Measurements from ENCODE around the gene RAVER1. TPM values are rescaled to one million over a fixed set of nuclear protein-coding genes. Genes with fewer than 3 reads are reported as not detected.

The RAVER1 gene
- total and polyA plus RNA-seq, 2 of the 13 experiments (the other 11 are each of a cell fraction or from before 2014, with no cell fraction given) = 3.6 to 7.9 TPM

DNA sequence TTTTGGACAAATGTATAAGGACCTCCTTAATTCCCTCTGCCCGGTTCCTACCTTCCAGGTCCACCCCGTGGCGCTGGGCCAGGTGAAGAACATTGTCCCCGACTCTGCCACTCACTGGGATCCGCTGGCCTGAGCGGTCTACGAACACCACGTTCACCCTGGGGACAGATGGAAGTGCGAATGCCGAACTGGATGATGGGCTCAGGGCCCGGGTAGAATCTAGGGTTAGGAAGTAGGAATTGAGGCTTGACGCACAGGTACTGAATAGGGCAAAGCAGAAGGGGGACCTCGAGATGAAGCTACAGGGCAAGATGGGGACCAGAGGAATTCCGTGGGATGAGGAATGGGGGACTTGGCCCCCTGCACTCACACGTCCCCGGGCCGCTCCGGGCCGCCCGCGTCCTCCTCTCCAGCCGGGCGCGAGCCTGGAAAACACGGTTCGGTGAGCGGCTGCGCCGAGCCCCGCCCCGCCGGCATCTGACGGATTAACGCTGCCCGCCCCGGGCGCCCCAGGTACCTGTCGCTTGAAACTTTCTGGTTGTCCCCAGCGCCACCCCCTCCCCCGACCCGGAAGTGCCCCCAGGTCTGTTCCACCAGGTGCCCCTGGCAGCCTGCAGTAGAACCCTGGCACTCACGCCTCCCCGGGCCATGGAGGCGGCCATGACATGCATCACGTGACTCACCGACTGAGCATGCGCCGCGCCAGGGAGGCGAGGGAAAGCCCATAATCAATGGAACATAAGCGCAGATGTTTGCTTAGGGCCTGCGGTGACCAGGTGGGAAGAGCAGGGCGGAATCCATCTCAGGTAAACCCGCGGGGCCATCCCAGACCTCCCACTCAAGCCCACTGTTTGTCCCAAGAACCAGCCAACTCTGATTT, 17.8 kb downstream of the RAVER1 start, which contains the start of gene FDX2 (continued):
- TF ChIP-seq, protein P1, sequence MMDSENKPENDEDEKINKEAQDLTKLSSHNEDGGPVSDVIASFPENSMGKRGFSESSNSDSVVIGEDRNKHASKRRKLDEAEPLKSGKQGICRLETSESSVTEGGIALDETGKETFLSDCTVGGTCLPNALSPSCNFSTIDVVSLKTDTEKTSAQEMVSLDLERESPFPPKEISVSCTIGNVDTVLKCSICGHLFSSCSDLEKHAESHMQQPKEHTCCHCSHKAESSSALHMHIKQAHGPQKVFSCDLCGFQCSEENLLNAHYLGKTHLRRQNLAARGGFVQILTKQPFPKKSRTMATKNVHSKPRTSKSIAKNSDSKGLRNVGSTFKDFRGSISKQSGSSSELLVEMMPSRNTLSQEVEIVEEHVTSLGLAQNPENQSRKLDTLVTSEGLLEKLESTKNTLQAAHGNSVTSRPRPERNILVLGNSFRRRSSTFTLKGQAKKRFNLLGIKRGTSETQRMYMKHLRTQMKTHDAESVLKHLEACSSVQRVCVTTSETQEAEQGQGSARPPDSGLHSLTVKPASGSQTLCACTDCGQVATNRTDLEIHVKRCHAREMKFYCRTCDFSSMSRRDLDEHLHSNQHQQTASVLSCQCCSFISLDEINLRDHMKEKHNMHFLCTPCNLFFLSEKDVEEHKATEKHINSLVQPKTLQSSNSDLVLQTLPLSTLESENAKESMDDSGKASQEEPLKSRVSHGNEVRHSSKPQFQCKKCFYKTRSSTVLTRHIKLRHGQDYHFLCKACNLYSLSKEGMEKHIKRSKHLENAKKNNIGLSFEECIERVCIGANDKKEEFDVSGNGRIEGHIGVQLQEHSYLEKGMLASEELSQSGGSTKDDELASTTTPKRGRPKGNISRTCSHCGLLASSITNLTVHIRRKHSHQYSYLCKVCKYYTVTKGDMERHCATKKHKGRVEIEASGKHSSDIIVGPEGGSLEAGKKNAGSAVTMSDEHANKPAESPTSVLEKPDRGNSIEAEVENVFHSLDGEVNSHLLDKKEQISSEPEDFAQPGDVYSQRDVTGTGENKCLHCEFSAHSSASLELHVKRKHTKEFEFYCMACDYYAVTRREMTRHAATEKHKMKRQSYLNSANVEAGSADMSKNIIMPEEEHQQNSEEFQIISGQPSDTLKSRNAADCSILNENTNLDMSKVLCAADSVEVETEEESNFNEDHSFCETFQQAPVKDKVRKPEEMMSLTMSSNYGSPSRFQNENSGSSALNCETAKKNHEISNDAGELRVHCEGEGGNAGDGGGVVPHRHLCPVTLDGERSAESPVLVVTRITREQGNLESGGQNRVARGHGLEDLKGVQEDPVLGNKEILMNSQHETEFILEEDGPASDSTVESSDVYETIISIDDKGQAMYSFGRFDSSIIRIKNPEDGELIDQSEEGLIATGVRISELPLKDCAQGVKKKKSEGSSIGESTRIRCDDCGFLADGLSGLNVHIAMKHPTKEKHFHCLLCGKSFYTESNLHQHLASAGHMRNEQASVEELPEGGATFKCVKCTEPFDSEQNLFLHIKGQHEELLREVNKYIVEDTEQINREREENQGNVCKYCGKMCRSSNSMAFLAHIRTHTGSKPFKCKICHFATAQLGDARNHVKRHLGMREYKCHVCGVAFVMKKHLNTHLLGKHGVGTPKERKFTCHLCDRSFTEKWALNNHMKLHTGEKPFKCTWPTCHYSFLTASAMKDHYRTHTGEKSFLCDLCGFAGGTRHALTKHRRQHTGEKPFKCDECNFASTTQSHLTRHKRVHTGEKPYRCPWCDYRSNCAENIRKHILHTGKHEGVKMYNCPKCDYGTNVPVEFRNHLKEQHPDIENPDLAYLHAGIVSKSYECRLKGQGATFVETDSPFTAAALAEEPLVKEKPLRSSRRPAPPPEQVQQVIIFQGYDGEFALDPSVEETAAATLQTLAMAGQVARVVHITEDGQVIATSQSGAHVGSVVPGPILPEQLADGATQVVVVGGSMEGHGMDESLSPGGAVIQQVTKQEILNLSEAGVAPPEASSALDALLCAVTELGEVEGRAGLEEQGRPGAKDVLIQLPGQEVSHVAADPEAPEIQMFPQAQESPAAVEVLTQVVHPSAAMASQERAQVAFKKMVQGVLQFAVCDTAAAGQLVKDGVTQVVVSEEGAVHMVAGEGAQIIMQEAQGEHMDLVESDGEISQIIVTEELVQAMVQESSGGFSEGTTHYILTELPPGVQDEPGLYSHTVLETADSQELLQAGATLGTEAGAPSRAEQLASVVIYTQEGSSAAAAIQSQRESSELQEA (CRISPR knock-in tag; IDR thresholded peaks at IDR 0.05; ENCODE audit: not compliant biosample characterization) = peak; percentile 78
- TF ChIP-seq TGIF2 (CRISPR knock-in tag; IDR thresholded peaks at IDR 0.05) (peak; percentile 82), KLF11 (CRISPR knock-in tag; IDR thresholded peaks at IDR 0.05) (0 out of 2 replicates have a peak, but pooled peaks have one; percentile 24), SP1 (IDR thresholded peaks at IDR 0.05) (no peak), SP1 (CRISPR knock-in tag; IDR thresholded peaks at IDR 0.05) (peak; percentile 50), BRD4 (CRISPR knock-in tag; IDR thresholded peaks at IDR 0.05) (0 out of 2 replicates have a peak, but pooled peaks have one; percentile 28), HDAC2 (CRISPR knock-in tag; IDR thresholded peaks at IDR 0.05) (peak; percentile 65; the same call in 1 of the 2 replicates), PAX8 (CRISPR knock-in tag; IDR thresholded peaks at IDR 0.05; ENCODE audit: borderline replicate concordance) (0 out of 2 replicates have a peak, but pooled peaks have one; percentile 68), TOE1 (CRISPR knock-in tag; IDR thresholded peaks at IDR 0.05) (peak; percentile 34; the same call in 1 of the 2 replicates), ZSCAN9 (CRISPR knock-in tag; IDR thresholded peaks at IDR 0.05; ENCODE audit: borderline replicate concordance) (no peak), XRCC5 (optimal IDR thresholded peaks at IDR 0.05; ENCODE audit: low read length) (no peak), FOXP1 (IDR thresholded peaks at IDR 0.05) (no peak), FOXP1 (CRISPR knock-in tag; IDR thresholded peaks at IDR 0.05) (no peak), CBFB (CRISPR knock-in tag; IDR thresholded peaks at IDR 0.05) (peak; percentile 36; the same call in 1 of the 2 replicates), ZNF563 (CRISPR knock-in tag; IDR thresholded peaks at IDR 0.05) (0 out of 2 replicates have a peak, but pooled peaks have one; percentile 52)
- TF ChIP-seq, protein P2, sequence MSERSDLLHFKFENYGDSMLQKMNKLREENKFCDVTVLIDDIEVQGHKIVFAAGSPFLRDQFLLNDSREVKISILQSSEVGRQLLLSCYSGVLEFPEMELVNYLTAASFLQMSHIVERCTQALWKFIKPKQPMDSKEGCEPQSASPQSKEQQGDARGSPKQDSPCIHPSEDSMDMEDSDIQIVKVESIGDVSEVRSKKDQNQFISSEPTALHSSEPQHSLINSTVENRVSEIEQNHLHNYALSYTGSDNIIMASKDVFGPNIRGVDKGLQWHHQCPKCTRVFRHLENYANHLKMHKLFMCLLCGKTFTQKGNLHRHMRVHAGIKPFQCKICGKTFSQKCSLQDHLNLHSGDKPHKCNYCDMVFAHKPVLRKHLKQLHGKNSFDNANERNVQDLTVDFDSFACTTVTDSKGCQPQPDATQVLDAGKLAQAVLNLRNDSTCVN (CRISPR knock-in tag; IDR thresholded peaks at IDR 0.05; ENCODE audit: borderline replicate concordance) = peak; percentile 47; the same call in 1 of the 2 replicates
- TF ChIP-seq, protein P3, sequence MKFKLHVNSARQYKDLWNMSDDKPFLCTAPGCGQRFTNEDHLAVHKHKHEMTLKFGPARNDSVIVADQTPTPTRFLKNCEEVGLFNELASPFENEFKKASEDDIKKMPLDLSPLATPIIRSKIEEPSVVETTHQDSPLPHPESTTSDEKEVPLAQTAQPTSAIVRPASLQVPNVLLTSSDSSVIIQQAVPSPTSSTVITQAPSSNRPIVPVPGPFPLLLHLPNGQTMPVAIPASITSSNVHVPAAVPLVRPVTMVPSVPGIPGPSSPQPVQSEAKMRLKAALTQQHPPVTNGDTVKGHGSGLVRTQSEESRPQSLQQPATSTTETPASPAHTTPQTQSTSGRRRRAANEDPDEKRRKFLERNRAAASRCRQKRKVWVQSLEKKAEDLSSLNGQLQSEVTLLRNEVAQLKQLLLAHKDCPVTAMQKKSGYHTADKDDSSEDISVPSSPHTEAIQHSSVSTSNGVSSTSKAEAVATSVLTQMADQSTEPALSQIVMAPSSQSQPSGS (CRISPR knock-in tag; IDR thresholded peaks at IDR 0.05) = 0 out of 2 replicates have a peak, but pooled peaks have one; percentile 12
- TF ChIP-seq, protein P4, sequence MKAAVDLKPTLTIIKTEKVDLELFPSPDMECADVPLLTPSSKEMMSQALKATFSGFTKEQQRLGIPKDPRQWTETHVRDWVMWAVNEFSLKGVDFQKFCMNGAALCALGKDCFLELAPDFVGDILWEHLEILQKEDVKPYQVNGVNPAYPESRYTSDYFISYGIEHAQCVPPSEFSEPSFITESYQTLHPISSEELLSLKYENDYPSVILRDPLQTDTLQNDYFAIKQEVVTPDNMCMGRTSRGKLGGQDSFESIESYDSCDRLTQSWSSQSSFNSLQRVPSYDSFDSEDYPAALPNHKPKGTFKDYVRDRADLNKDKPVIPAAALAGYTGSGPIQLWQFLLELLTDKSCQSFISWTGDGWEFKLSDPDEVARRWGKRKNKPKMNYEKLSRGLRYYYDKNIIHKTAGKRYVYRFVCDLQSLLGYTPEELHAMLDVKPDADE (CRISPR knock-in tag; IDR thresholded peaks at IDR 0.05) = no peak

Data from HepG2 (cell line).